Stimulated activated CD8-positive, alpha-beta memory T cell treated with anti-CD3 and anti-CD28 coated beads, Interleukin-2, amount 100 ng/mL, for 48 hours (primary cell): ENCODE measurements around the gene GOLGA8K.
"Not testable (repeated sequence)": the region's sequence is repeated elsewhere in the genome, so short reads cannot be mapped to it uniquely, and the experiment has no call there.

ENCODE experiments used
- DNase-seq, 2 donors: peaks; one replicate each; pipeline ENCODE4 v3.0.0-alpha.2; 2020; ENCODE audit warnings: low read depth in 2 of 2

GOLGA8K gene

GRCh38 chr15:32403192-32403591, at the start of gene GOLGA8K:
Gene GOLGA8K (minus strand): TSS chr15:32403292. CDS start chr15:32403194, 98 bp downstream.
- DNase-seq: not testable (repeated sequence)

- DNase-seq: not testable (repeated sequence)
Observed at GRCh38 chr15:32440445-32440977, 37.4 kb upstream of the GOLGA8K start.

GRCh38 chr15:32434102-32434963, 31.2 kb upstream of the GOLGA8K start:
- DNase-seq: not testable (repeated sequence)

DNA sequence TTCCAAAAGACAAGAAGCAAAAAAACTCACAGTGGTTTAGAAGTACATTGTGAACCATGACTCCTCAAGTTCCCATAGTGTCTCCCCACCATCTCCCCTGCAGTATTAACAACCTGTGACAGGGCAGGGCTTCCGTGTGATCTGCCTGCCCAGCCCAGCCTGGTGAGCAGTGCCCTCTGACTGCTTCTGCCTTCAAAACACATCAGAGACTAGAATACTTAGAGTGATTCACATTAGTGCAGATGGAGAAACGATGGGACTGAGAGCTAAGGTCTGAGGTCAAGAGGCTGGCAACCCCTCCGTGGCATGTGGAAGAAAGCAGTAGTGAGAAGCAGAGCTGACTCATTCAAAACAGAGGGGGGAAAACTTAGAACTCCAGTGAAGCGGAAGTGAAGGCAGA, 24.5 kb upstream of the GOLGA8K start:
- DNase-seq: not testable (repeated sequence)

- DNase-seq: not testable (repeated sequence)
Observed at GRCh38 chr15:32426511-32426910, 23.4 kb upstream of the GOLGA8K start.

- DNase-seq: not testable (repeated sequence)
Observed at GRCh38 chr15:32407903-32408302, 4.8 kb upstream of the GOLGA8K start.

DNA sequence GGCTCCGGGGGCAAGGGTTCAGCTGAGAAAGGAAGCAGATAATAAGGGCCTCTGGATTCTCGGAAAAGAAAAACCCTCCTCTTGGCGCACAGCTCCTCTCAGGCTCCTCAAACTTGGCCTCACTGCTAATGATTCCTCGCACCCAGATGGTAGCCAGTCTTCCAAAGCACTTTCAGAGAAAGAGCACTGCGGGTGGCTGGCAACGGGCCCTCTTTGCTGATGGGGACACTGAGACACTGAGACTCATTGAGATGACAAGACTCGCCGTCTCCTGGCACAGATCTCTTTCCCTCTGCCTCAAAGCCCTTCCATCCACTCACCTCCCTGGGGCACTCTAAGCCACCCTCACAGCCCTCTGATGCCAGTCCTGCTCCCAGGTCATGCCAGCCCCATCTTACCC, 6.6 kb downstream of the GOLGA8K start:
- DNase-seq: not testable (repeated sequence)

DNA sequence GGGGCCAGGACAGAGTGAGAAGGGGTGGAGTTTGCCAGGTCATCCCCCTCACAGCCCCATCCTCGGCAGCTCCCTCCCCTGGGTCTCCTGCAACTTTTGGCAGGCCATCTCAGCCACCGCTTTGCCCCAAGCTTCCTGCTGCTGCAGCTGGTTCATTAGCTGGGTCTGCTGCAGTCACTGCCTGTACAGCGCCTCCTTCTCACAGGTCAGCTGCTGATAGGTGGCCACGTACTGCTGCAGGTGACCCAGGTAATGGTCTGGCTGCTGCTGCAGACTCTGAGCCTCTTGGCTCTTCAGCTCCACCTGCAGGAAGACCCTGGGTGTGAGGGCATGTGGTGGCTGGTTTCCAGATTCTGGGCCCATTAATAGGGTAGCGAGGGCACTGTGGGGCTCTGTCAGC, 8.3 kb downstream of the GOLGA8K start:
- not testable (repeated sequence) for DNase-seq

- not testable (repeated sequence) for DNase-seq
Observed at GRCh38 chr15:32388050-32388648, 14.9 kb downstream of the GOLGA8K start.

- not testable (repeated sequence) for DNase-seq
Observed at GRCh38 chr15:32385823-32386495, 17.1 kb downstream of the GOLGA8K start.

DNA sequence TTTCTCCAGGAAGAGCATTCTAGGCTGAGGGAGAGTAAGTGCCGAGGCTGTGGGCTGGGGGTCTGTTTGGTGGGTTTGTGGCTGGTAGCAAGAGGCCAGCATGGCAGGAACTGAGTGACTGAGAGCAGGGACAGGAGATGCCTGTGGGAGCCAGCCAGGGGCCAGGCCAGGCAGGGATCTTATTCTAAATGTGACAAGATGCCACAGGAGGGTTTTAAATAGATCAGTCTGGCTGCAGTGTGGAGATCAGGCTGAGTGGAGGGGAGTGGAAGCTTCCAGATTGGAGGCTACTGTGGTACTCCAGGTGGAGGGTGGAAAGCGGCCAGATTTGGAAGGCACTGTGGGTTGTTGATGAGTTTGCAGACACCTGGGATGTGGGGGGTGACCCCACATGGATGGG, 28.9 kb downstream of the GOLGA8K start:
- not testable (repeated sequence) for DNase-seq

- not testable (repeated sequence) for DNase-seq
Observed at GRCh38 chr15:32373707-32374106, 29.4 kb downstream of the GOLGA8K start.

DNA sequence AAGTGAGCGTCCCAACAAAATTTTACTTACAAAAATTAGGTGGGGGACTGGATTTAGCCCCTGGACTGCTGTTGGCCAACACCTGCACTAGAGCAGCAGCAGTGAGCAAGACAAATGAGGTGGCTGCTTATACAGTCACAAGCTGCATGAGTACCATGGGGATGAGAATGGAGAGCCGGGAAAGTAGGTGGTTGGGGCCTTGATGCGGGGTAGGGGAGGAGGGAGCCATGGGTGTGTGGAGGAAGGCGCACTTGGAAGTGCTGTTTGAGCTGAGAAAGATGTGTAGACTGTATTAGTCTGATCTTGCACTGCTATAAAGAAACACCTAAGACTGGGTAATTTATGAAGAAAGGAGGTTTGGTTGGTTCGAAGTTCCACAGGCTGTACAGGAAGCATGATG, 31.0 kb downstream of the GOLGA8K start:
- not testable (repeated sequence) for DNase-seq

GRCh38 chr15:32370526-32370925, 32.6 kb downstream of the GOLGA8K start:
- DNase-seq: not testable (repeated sequence)

- DNase-seq: not testable (repeated sequence)
Observed at GRCh38 chr15:32370064-32370463, 33.0 kb downstream of the GOLGA8K start.

DNA sequence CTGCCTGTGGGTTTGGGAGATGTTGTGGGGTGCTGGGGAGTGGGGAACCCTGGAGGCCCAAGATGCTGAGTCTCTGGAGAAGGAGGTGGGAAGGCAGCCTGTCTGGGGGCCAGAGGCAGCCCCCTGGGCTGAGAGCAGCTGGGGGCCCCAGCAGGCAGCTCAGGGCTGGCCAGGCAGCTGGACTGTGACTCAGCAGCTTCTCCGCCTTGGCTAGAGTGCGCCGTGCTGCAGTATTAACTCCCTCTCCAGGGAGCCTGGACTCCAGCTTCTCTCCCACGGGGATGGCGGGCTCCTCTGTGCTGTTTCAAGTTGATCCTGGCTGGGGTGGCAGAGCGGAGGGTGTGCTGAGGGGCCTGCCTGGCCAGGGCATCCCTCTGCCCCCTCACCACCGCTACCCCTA, 36.6 kb downstream of the GOLGA8K start:
- not testable (repeated sequence) for DNase-seq

GRCh38 chr15:32365955-32366354, 37.1 kb downstream of the GOLGA8K start:
- not testable (repeated sequence) for DNase-seq

- peak in 1 of 2 donors; percentile 53 for DNase-seq
Observed at GRCh38 chr15:32364944-32365343, 38.1 kb downstream of the GOLGA8K start.

DNA sequence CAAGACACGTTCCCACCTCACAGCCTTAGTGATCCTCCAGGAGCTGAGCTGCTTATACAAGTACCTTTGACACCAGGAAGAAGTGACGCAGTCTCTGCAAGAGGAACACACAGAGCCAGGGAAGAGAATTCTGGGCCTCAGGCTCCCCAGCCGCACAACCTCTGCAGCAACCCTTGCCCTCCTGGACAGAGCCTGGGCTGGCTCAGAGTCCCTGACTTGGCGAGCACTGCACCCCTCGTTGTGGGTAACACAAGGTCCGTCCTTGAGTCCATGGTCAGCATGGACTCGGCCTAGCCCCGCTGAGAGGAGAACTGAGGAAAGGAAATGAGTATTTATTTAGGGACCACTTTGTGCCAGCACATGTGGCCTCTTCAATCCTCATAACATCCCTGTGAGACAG, 39.6 kb downstream of the GOLGA8K start:
- DNase-seq: not testable (repeated sequence)

GRCh38 chr15:32361662-32362061, 41.4 kb downstream of the GOLGA8K start:
- not testable (repeated sequence) for DNase-seq

GRCh38 chr15:32358462-32358861, 44.6 kb downstream of the GOLGA8K start:
- DNase-seq: not testable (repeated sequence)

GRCh38 chr15:32356909-32357308, 46.2 kb downstream of the GOLGA8K start:
- not testable (repeated sequence) for DNase-seq
